NOMO-1 treated with DMSO at 0.1 percent for 48 hours (cell line): Measurements from ENCODE around the gene NPAS3.

ENCODE experiments used
- DNase-seq: peaks from one replicate; lab custom pipeline; 2025; ENCODE audit not compliant: unreplicated experiment; lab: John Stamatoyannopoulos, UW

Gene NPAS3

GRCh38 chr14:33309106-33309505, 370.4 kb downstream of the NPAS3 start:
- DNase-seq: no peak

DNA sequence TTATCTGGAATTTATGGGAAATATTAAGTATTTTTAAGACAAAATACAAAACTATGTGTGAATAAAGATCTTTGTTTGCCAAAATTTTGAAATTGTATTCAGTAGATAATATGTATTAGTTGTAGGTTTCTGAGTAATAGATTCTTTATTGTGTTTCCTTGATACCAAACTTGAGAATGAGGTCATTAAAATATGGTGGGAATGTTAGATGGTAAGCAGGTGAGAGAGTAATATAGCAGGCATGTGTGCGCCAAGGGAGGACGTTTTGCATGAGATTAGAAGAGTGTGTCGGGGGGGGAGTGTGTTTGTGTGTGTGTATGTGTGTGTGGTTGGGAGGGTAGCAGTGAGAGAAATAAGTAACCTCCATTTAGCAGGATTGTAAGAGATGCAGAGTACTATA, 376.5 kb downstream of the NPAS3 start:
- no peak for DNase-seq

- DNase-seq: no peak
These were observed 377.0 kb downstream of the NPAS3 start for GRCh38 chr14:33315721-33316120.

DNA sequence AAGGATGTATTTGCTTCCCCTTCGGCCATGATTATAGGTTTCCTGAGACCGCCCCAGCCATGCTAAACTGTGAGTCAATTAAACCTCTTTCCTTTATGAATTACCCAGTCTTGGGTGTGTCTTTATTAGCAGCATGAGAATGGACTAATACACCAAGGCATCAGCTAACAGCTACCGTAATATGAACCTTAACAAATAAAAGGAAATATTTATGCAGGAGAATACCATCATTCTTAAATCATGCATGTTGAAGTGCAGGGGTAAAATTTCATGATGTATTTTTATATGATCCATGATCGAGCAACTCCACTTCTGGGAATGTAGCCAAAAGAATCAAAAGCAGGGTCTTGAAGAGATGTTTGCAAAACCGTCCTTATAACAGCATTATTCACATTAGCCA, 379.0 kb downstream of the NPAS3 start:
- DNase-seq: no peak

GRCh38 chr14:33323979-33324378, 385.3 kb downstream of the NPAS3 start:
- DNase-seq: no peak

GRCh38 chr14:33331176-33331949, 392.7 kb downstream of the NPAS3 start:
- DNase-seq: no peak

- DNase-seq: no peak
These were observed 393.8 kb downstream of the NPAS3 start for GRCh38 chr14:33332497-33332896.

DNA sequence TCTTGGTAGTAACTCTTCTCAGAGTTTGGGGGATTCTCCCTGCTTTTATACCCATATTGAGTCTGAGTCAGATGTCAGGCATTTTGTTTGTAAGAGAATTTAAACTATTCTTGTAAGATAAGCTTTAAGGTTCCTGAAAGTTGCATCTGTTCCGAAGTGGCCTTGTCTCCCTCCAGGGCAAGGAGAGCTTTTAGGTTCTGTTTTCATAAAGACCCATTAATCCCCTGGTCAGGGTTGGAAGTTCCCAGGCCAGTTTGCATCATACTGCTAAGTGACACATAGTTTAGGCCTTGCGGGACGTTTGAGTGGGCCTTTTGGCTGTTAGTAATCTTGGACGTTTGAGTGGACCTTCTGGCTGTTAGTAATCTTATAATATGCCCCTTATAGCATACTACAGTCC, 396.7 kb downstream of the NPAS3 start:
- no peak for DNase-seq

DNA sequence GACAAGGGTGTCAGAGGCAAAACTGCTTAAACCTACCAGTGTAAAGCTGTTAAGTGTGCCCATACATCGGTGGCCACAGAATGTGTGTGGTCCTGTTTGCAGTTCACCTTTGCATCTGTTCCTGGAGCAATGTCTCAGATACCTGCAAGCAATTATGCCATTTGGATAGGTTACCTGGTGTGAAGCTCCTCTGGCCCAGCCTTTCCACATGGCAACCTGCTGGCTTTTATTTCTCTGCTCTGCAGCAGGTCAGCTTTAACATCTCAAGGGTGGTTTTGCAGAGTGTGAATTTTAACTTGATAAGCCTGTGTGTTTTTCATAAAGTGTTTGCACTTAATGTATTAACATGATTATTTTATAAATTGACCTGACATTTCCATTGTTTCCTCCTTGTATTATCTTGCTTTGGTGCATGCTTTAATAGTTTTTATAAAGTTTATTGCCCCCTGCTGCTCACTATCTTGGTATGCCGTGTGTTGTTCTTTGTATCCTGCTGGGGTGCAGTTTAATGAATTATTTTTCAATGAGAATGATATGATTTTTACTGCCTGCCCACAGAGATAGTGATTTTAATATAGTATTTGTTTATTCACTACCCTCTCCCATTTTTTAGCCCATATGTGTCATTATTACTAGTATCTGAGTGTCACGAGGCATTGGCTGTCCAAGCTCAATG, 403.8 kb downstream of the NPAS3 start:
- DNase-seq: no peak

DNA sequence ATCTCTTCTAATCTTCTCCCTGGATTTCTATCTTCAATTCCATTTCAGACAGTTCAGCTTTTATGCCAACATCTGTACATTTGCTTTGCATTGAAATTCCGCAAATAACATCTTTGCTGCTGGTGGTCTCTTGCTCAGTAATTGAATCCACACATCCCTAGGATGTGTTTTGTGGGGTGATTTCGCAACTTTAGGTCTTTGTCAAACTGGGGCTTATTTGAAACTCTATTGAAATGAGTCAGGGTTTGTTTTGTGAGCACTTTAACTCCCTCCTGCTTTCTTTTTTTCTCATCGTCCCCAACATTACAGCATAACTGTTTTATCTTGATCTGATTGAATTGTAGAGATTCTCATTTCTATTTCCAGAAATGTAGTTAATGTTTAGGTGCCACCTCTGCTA, 404.3 kb downstream of the NPAS3 start:
- DNase-seq: no peak

DNA sequence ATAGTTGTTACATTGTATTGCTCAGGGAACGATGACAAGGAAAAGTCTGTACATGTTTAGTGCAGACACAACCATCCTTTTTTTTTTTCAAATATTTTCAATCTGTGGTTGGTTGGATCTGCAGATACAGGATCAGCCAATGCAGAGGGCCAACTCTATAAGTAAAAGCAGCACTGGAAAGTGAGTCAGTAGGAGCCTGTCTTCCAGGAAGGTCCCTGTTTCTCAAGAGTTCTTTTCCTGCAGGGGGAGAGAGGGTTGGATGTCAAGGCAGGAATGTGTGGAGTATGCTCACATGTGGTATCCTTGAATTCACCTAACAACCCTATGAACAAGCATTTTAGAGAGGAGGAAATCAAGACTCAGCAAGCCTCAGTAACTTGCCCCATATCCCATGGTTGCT, 409.1 kb downstream of the NPAS3 start:
- DNase-seq: no peak

DNA sequence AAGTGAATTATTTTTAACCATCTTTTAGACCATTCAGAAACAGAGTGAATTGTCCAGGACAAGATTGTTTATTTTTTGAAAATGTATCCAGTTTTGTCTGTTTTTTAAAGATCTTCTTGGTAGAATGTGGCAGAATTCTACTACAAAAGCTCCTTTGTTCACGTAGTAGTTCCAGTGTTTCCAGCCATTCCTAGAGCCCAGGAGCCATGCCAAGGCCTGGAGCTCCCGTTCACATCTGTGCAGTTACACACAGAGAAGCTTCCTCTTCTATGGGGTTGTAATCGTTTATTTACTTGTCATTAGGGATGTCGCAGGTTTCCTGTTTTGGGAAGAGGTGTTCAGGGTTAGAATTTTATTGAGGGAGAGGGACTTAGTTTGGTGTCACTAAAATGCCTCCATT, 409.8 kb downstream of the NPAS3 start:
- no peak for DNase-seq

- no peak for DNase-seq
These were observed 411.2 kb downstream of the NPAS3 start for GRCh38 chr14:33349871-33350270.

DNA sequence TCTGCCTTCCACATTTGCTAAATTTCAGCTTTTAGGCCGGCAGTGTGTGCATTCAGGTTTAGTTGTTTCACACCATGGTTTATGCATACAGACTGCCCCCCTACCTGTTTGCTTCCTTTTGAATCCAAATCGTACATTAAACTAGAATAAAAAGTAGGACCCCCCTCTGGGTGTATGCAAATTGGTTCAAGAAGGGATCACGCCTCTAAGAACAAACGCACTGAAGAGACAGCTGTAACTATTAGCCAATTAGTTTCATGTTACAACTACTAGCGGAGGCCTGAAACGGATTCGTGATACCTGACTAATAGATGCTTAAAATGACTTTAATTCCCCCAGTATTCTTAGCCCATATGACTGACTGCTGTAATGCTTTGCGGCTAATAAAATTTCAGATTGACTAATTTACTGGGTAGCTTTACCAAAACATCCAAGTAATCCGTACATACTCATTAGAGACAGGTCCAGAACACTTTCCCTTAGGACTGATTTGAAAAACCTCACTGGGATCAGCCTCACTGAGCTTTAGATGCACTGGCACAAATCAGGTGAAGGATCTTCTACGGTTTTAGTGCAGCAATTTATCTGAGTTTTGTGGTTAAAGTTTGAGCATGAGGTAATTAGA, 411.8 kb downstream of the NPAS3 start:
- DNase-seq: no peak

- no peak for DNase-seq
These were observed 414.1 kb downstream of the NPAS3 start for GRCh38 chr14:33352821-33353220.

- no peak for DNase-seq
These were observed 417.5 kb downstream of the NPAS3 start for GRCh38 chr14:33356181-33356580.

DNA sequence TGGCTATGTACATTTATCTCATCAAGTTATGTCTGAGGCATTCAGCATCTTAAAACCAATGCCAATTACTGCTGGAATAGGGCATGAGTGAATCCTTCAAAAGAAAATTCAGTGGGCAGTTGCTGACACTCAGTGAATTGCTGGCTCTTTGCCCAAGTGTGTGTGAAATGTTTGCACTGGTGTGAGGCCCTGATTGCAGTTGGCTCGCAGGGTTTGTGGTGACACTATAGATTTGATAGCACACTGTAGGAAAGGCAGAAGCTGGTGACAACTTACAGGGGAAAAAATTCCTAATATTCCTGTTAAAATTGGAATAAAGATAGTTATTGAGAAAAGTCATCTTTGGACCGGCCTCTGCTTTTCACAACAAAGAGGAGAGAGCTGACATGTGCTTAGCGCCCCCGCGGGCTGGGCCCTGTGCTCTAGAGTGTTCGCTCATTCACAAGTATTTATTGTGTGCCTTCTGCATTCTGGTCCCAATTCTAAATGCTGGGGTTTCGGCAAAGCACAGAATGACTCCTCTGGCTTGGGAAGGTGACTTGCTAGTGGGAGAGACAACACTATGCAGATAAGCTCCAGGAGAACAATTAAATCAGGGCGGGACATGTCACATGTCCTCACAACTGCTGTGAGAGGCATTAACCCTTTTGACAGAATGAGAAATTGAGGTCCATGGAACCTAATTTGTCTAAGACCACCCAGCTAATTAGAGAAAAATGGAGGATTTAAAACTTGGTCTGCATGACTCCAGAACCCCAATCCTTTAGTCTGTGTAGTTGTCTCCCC, 418.7 kb downstream of the NPAS3 start:
- DNase-seq: no peak

DNA sequence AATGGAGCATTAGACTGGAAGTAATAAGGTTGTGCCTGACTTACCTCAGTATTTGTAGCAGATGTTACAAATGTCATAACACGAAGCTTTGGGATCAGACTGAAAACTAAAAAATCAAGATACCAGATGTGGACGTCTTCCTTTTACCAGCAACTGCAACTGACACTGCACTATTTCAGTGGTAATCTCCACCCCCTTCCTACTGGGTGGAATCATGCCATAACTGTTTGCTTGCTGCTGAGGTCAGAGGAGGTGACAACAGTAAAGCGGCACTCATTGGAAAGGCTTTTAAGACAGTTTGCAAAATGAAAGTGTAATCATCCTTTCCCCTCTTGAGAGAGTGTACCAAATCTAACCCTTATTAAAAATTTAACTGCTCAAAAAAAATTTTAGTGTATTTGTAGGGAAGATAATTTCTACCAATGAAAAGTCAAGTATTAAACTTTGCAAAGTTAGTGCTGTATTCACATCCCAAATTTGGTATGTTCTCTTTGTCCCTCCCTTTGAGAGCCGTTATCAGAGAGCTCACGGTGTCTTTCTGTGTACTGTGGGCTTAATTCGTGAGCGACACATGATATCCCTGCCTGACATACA, 420.7 kb downstream of the NPAS3 start:
- DNase-seq: no peak

DNA sequence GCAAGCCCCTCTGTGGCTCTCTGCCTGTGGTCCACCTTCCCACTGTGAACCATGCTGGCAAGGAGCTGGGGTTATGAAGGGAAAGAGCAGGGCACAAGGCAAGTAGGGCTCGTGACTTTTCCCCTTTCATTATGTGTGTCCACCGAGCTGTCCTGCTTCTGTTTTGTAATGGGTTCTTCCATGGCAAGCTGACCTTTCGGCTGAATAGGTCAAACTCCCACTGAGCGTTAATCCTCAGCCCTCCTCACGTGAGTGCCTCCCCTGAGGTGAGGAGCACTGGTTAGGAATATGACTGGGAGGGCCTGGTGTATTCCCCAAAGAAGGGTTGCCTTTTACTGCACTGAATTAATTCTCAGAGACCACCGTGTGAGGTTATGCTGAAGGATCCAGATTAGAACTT, 424.3 kb downstream of the NPAS3 start:
- DNase-seq: no peak

GRCh38 chr14:33363682-33364081, 425.0 kb downstream of the NPAS3 start:
- DNase-seq: no peak

DNA sequence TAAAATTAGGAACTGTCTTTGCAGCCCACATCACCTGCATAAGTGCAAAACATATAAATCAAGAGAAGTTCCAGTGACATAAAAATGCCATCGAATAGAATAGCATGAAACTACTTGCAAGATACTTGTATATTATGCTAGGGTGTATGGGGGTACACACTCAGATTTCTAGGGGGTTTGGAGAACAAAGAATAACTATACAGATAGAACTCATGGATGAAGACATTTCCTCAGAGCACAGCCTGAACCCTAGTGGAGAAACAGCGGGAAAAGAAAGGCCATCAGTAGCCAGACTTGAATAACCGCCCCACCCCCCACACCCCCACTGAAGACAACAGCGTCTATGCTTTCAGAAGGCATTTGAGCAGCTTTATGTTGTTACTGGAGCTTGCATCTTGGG, 425.8 kb downstream of the NPAS3 start:
- no peak for DNase-seq
